ENCODE measurements around the gene BIVM. TPM values are rescaled to one million over a fixed set of nuclear protein-coding genes. Genes with fewer than 3 reads are reported as not detected.

BIVM gene
- total and polyA plus RNA-seq, 2 of the 4 experiments (the other 2 are of a cell fraction), result 7.2 to 12.2 TPM

DNA sequence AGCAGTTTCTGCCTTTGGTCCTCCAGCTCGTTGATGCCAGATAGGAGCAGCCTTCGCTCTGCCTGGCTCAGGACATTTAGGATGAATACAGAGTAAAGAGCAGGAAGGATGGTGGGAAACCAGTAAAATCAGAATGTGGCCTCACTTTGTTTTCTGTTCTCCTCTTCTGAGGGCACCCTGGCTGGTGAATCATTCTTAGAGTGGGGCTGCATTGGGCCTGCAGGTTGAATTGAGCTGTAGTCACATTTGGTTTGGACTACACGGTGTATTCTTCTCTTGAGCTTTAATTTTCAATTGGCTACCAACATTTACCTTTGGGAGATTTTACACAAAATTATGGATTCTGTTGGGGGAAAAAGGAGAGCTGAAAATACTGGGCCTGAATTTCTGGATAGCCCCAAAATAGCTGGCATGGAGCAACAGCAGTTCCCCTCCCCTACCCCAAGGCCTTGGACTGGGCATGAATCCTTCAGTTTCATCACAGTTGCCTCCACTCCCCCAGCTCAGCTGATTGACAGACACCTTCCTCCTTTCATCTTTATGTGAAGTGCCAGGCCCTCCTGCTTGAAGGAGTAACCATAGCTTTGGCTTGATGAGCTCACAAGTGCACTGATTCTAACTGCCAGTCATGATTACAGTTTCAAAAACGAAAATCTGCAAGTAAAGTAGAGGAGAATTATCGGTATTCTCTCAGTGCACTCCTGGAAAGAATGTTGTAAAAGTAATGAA lies 71.2 kb downstream of the BIVM start (continued):
- no peak for TF ChIP-seq CEBPB (IDR thresholded peaks at IDR 0.05; ENCODE audit: low read depth, low read length)

DNA sequence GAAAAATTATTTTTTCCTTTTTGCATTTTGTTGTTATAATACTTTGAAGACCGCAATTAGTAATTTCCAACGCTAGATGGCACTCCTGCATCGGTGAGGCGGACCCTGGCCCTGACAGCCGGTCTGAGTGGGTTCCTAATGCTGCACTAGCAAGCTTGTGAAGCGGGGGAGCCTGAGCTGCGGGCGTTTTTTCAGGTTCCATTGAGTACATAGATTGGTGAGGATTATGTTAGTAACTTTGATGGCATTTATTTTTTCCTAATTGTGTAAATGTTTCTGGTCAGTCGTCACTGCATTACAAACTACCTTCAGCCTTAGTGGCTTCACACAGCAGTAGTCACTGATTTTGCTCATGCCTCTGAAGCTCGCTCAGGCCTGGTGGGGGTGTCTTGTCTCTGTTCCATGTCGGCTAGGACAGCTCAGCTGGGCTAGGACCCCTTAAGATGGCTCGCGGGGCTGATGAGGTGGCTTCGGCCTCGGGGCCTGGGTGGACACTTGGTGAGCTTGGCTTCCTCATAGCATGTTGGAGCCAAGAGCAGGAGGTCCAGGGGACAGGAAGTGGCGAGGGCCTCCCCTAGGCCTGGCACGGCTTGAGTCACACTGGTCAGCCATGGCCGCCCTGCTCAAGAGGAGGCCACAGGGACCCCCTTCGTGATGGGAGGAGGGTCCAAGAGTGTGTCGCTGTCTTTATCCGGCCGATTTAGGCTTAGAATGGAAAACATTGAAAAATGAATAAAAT lies 71.9 kb downstream of the BIVM start:
- Histone ChIP-seq H3K27me3 (ENCODE audit: control insufficient read depth, insufficient read depth, low read length) (no peaks in the 10 kb centered on the region), H2AK5ac (ENCODE audit: low read depth, low read length) (no peak overlapping the region), H2BK20ac (ENCODE audit: low read depth, low read length) (no peak overlapping the region), H3K9ac (ENCODE audit: low read depth, low read length) (no peak overlapping the region), H4K20me1 (ENCODE audit: insufficient read depth, low read length) (peaks cover 14% of the 10 kb centered on the region; the same call in 1 of the 2 replicates), H2AK9ac (replicated peaks; ENCODE audit: low read depth, low read length, poor library complexity) (peak overlapping the region; percentile 17), H3K9me3 (ENCODE audit: control insufficient read depth, insufficient read depth, low read length) (no peaks in the 10 kb centered on the region), H3K4ac (ENCODE audit: low read depth, low read length) (no peak overlapping the region), H3K23ac (ENCODE audit: low read depth, low read length) (no peak overlapping the region), H3K56ac (ENCODE audit: extremely low read depth, insufficient read depth, low read length) (no peak overlapping the region), H4K5ac (ENCODE audit: low read depth, low read length) (no peak overlapping the region), H3K36me3 (ENCODE audit: control insufficient read depth, insufficient read depth, low read length) (peaks cover 30% of the 10 kb centered on the region), H3K79me1 (ENCODE audit: low read depth in 1 of 2, low read length in 2 of 2) (peaks cover 5 to 9% of the 10 kb centered on the region in 2 experiments; a peak in 2 of 4 replicates), H2AFZ (replicated peaks; ENCODE audit: low read length, poor library complexity) (peak overlapping the region; percentile 61), H2BK5ac (ENCODE audit: low read depth, low read length, poor library complexity, severe bottlenecking) (peak overlapping the region; percentile 23), H4K8ac (ENCODE audit: low read depth in 2 of 2, low read length in 2 of 2) (no peak overlapping the region), H3K4me2 (ENCODE audit: low read depth, low read length) (no peak overlapping the region), H2BK120ac (ENCODE audit: low read depth, low read length) (no peak overlapping the region), H3K27ac (ENCODE audit: insufficient read depth, low read length) (peak overlapping the region; percentile 14; the same call in 1 of the 2 replicates), H3K4me3 (ENCODE audit: insufficient read depth, low read depth, low read length) (no peak overlapping the region), H4K91ac (ENCODE audit: insufficient read depth, low read depth, low read length) (no peak overlapping the region), H3K4me1 (ENCODE audit: control insufficient read depth, insufficient read depth, low read length) (peaks cover 4% of the 10 kb centered on the region), H3K9me1 (ENCODE audit: insufficient read depth, low read length) (no peaks in the 10 kb centered on the region), H2BK15ac (ENCODE audit: low read depth, low read length) (no peak overlapping the region), H3K14ac (replicated peaks; ENCODE audit: low read depth, low read length) (no peak overlapping the region), H3K18ac (ENCODE audit: low read depth, low read length) (no peak overlapping the region)
- peak; percentile 95 for ATAC-seq (ENCODE audit: low read depth)
- 80% methylated on average over 1 of the region's 22 CpGs; no CpG with 5 or more reads in 1 of the 2 experiments for WGBS, 2 experiments (ENCODE audit: extremely low coverage in 2 of 2, insufficient read length in 1 of 2)
- DNase-seq, result peak; percentile 65
- no TSS peak for BruUV-seq (replicated peaks)
- POLR2A ChIA-PET (ENCODE audit: unreplicated experiment), result interaction anchor here (0.6 kb wide), 1 partner anchor 655 kb away, joined by 4 read pairs; no protein-coding TSS in a partner anchor
- CTCF ChIA-PET, result interaction anchor here (0.7 to 1.6 kb wide), 6 partner anchors 9 to 40 kb away, joined by 3 to 6 read pairs (median 4); no protein-coding TSS in a partner anchor
- TF ChIP-seq NFE2L2 (IDR thresholded peaks at IDR 0.05; ENCODE audit: low read depth, low read length) (no peak), SMC3 (IDR thresholded peaks at IDR 0.05; ENCODE audit: low read depth, low read length) (peak; percentile 58), RAD21 (IDR thresholded peaks at IDR 0.05; ENCODE audit: low read length) (peak; percentile 80)
- TF ChIP-seq, protein P1, sequence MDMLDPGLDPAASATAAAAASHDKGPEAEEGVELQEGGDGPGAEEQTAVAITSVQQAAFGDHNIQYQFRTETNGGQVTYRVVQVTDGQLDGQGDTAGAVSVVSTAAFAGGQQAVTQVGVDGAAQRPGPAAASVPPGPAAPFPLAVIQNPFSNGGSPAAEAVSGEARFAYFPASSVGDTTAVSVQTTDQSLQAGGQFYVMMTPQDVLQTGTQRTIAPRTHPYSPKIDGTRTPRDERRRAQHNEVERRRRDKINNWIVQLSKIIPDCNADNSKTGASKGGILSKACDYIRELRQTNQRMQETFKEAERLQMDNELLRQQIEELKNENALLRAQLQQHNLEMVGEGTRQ (IDR thresholded peaks at IDR 0.05; ENCODE audit: low read depth, low read length), result no peak
- TF ChIP-seq, protein P2, sequence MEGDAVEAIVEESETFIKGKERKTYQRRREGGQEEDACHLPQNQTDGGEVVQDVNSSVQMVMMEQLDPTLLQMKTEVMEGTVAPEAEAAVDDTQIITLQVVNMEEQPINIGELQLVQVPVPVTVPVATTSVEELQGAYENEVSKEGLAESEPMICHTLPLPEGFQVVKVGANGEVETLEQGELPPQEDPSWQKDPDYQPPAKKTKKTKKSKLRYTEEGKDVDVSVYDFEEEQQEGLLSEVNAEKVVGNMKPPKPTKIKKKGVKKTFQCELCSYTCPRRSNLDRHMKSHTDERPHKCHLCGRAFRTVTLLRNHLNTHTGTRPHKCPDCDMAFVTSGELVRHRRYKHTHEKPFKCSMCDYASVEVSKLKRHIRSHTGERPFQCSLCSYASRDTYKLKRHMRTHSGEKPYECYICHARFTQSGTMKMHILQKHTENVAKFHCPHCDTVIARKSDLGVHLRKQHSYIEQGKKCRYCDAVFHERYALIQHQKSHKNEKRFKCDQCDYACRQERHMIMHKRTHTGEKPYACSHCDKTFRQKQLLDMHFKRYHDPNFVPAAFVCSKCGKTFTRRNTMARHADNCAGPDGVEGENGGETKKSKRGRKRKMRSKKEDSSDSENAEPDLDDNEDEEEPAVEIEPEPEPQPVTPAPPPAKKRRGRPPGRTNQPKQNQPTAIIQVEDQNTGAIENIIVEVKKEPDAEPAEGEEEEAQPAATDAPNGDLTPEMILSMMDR (conservative IDR thresholded peaks at IDR 0.05; ENCODE audit: low read depth, low read length), result peak; percentile 75
- dilution Hi-C loops (cut with HindIII; ENCODE audit: low sequenced_read_pairs, unreplicated experiment) (no loop called here), intact Hi-C loops (cut with micrococcal nuclease) (no loop called here), in situ Hi-C loops (cut with MboI; ENCODE audit: low sequenced_read_pairs) (no loop called here)
